GM20000 (cell line): ENCODE data around the gene SLC12A9.

ENCODE experiments used
- DNase-seq: peaks from one replicate; pipeline ENCODE4 v3.0.0; 2012; ENCODE audit warnings: low spot score
- TF ChIP-seq, protein P1 (sequence below): IDR thresholded peaks from 2 replicates; pipeline ENCODE4 v1.5.1; 2012; ENCODE audit warnings: mild to moderate bottlenecking, control low read depth; ENCODE audit errors: extremely low read depth, missing control alignments

Gene SLC12A9

DNA sequence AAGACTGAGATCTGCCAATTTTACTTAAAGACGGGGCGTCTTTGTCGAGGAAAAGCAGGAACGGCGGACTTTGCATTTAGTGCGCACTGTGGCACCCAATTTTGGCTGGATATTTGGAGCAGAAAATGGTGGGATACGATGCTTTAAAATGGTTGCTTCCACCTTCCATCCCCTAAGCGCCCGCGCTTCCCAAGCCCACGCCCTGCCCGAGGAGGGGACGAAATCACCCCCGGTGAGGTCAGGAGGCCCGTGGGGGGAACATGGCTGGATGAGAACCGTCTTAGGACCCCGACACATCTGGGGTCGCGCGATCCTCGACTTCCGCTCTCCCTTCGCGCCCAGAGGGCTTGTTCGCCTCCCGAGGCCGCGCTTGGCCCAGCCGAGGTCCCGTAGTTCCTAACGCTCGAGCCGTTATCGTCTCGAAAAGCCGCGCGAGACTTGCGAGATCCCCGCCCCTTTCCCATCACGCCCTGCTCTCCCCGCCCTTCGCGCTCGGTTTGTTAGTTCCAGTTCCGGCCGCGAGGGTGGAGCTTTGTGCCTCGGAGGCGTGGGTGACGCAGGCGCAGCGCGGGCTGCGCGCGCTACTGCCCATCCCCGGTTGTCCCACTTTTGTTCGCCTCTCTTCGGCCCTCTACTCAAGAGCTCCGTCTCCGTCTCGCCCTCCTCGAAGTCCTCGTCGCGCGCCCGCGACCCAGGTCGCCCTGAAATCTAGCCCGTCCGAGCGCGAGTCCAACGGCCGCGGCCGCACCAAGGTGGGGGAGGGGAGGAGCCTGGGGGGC lies 22.3 kb downstream of the SLC12A9 start, which contains the start of gene SRRT:
Gene SRRT (plus strand): TSS at position 527 of the 779 bp plus-strand sequence. CDS start 488 bp downstream, outside the sequence.
- DNase-seq, result peak; percentile 99
- TF ChIP-seq, protein P1, sequence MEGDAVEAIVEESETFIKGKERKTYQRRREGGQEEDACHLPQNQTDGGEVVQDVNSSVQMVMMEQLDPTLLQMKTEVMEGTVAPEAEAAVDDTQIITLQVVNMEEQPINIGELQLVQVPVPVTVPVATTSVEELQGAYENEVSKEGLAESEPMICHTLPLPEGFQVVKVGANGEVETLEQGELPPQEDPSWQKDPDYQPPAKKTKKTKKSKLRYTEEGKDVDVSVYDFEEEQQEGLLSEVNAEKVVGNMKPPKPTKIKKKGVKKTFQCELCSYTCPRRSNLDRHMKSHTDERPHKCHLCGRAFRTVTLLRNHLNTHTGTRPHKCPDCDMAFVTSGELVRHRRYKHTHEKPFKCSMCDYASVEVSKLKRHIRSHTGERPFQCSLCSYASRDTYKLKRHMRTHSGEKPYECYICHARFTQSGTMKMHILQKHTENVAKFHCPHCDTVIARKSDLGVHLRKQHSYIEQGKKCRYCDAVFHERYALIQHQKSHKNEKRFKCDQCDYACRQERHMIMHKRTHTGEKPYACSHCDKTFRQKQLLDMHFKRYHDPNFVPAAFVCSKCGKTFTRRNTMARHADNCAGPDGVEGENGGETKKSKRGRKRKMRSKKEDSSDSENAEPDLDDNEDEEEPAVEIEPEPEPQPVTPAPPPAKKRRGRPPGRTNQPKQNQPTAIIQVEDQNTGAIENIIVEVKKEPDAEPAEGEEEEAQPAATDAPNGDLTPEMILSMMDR, result no peak

DNA sequence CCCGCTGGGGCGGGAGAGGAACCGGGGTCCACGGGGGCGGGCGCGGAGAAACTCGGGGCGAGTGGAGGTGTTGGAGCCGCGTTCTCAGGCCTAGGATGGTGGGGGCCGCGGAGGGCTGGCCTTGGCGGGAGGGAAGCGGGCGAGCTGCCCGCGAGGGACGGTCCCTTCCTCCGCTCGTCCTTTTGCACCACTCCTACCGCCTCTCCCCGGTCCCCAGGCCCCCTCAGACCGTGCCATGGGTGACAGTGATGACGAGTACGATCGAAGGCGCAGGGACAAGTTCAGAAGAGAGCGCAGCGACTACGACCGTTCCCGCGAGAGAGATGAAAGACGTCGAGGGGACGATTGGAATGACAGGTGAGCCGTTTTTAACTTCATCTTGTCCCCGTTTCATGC lies 22.8 kb downstream of the SLC12A9 start:
- TF ChIP-seq, protein P1, result no peak
- peak; percentile 65 for DNase-seq

DNA sequence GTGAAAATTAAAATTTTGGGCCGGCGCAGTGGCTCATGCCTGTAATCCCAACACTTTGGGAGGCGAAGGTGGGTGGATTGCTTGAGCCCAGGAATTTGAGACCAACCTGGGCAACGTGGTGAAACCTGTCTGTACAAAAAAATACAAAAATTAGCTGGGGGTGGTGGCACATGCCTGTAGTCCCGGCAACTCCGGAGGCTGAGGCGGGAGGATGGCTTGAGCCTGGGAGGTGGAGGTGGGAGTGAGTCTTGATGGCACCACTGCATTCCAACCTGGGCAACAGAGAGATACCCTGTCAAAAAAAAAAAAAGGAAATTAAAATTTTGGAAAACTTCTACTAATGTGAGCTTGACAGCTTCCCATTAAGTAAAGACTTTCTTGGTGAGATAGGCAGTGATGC lies 25.5 kb downstream of the SLC12A9 start:
- TF ChIP-seq, protein P1, result no peak
- no peak for DNase-seq

DNA sequence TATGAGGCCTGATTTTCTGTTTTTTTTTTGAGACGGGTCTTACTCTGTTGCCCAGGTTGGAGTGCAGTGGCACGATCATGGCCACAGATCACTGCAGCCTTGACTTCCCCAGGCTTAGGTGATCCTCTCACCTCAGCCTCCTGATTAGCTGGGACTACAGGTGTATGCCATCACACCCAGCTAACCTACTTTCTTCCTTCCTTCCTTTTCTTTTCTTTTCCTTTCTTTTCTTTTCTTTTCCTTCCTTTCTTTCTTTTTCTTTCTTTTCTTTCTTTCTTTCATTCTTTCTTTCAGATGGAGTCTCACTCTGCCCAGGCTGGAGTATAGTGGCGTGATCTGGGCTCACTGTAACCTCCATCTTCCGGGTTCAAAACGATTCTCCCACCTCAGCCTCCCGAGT lies 26.2 kb downstream of the SLC12A9 start:
- DNase-seq, result no peak
- TF ChIP-seq, protein P1, result no peak

DNA sequence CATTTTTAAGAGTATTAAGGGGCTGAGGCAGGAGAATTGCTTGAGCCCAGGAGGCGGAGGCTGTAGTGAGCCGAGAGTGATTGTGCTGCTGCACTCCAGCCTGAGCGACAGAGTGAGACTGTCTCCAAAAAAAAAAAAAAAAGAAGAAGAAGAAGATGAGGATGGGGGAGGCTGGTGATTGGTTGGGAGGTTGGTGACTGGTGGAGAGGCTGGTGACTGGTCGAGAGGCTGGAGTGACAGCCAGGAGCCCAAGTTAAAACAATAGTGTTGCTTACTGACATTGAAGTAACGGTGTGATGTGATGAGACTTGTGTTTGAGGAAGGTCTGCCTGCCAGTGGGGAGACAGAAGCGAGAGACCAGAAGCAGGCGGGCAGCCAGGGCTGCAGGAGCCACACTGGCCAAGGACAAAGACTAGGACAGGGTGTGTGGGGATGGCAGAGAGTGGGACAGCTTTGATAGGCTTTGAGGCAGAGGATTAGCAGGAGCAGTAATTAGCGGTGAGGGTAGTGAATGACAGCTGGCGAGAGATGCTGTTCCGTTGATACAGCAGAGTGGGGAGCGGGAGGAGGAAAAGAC lies 27.3 kb downstream of the SLC12A9 start:
- TF ChIP-seq, protein P1, result no peak
- DNase-seq, result no peak

DNA sequence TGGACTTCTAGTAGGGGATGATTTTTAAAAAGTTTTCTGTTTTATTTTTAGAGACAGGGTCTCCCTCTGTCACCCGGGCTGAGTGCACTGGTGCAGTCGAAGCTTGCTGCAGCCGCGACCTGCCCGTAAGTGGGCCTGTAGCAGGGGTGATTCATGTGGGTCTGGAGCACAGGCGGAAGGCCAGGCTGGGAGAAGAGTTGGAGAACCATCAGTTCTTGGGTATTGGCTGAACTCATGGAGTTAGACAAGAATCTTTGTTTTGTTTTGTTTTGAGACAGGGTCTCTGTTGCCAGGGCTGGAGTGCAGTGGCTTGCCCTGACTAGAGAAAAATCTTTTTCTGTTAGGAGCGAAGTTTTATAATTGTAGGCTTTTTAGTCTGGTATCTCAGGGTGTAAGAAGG lies 28.1 kb downstream of the SLC12A9 start:
- TF ChIP-seq, protein P1, result no peak
- no peak for DNase-seq

DNA sequence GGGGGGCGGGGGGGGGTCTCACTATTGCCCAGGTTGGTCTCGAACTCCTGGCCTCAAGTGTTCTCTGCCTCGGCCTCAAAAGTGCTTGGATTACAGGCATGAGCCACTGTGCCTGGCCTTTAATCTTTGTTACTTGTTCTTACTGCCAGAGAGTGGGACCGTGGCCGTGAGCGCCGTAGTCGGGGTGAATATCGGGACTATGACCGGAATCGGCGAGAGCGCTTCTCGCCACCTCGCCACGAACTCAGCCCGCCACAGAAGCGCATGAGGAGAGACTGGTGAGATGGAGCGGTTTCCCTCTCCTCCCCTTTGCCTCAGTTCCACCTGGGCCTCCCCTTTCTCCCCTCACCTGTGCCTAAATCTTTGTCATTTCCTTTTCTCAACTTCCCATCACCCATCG lies 28.6 kb downstream of the SLC12A9 start:
- TF ChIP-seq, protein P1, result no peak
- DNase-seq, result no peak
